ENCODE data around the gene BRICD5. TPM values are rescaled to one million over a fixed set of nuclear protein-coding genes. Genes with fewer than 3 reads are reported as not detected.

Gene BRICD5
- total and polyA plus RNA-seq, 5 donors: 3.4 to 11.0 (median 7.3) TPM

DNA sequence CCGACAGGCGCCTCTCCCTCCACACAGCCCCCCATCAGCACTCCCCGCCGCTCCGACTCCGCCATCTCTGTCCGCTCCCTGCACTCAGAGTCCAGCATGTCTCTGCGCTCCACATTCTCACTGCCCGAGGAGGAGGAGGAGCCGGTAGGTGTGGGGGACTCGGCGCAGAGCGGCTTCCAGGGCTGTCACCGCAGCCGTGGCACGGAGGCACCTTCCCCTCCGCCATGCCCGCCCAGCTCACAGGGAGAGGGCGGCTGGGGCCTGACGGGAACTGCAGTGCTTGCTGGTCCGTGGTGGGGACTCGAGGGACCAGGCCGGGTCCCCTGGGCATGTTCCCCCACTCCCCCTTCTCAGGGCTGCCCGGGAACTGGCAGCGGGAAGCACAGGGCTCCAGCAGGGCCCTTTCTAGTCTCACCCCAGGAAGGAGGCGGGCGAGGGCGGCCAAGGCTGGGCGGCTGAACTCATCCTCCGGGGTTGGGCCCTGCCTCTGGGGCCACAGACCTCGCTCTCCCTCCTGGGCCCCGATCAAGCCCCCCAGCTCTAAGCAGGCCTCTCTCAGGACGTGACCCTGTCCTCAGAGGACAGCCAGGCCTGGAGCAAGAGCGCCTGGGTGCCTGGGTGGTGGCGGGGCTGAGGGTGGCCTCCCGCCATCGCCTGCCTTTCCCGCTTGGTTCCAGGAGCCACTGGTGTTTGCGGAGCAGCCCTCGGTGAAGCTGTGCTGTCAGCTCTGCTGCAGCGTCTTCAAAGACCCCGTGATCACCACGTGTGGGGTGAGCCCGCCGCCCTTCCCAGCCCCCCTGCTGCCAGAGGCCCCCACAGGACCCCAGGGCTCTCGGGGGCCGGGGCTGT, 39.9 kb downstream of the BRICD5 start:
- no peak overlapping the region for H3K4me3 ChIP-seq (ENCODE audit: low read length)
- ATAC-seq (no peak), DNase-seq (no peak)
- WGBS: 84% methylated on average over 47 of the region's 47 CpGs
- H3K27me3 ChIP-seq (ENCODE audit: control insufficient read depth, insufficient read depth): no peaks in the 10 kb centered on the region
- H3K27ac ChIP-seq (ENCODE audit: low read length): no peak overlapping the region
- no peaks in the 10 kb centered on the region for H3K9me3 ChIP-seq (ENCODE audit: control insufficient read depth, low read length)
- intact Hi-C loops (cut with DNase I): no loop called here
- H3K4me1 ChIP-seq (ENCODE audit: control insufficient read depth, insufficient read depth, low read length): no peaks in the 10 kb centered on the region

- ATAC-seq: peak; percentile 23 to 37
Measured at GRCh38 chr16:2170080-2170479, 40.6 kb downstream of the BRICD5 start.

DNA sequence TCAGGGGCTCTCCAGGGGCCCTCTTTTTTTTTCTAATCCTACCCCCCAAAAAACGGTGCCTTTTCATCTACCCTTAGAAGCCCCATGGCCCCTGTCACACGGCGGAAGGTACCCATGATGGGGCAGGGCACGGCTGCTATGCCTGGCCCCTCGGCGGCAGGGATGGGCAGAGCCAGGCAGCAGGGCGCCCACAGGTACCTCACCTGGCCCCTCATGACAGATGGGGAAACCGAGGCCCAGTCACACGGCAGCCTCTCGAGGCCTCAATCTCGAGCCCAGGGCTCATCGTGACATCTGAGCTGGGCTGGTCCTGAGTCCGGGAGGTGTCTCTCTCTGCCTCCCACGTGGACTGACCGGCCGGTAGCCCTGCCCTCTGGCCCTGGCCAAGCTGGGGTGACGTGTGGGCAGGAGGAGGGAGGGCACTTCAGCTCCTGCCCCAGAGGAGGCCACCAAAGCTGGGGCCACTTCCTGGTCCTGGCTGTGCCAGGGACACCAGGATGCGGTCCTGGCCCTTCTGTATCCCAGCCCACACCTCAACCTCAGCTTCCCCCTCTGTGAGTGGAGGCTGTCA, 43.5 kb downstream of the BRICD5 start:
- Histone ChIP-seq H3K4me1 (ENCODE audit: control insufficient read depth, insufficient read depth, low read length) (no peaks in the 10 kb centered on the region), H3K9me3 (ENCODE audit: control insufficient read depth, low read length) (no peaks in the 10 kb centered on the region), H3K27me3 (ENCODE audit: control insufficient read depth, insufficient read depth) (no peaks in the 10 kb centered on the region), H3K27ac (ENCODE audit: low read length) (no peak overlapping the region), H3K4me3 (ENCODE audit: low read length) (no peak overlapping the region)
- DNase-seq (no peak), ATAC-seq (no peak)
- WGBS: 92% methylated on average over 18 of the region's 18 CpGs
- intact Hi-C loops (cut with DNase I): no loop called here

More at GRCh38 chr16:2170080-2170479, 40.6 kb downstream of the BRICD5 start:
- no peaks in the 10 kb centered on the region for H3K9me3 ChIP-seq (ENCODE audit: control insufficient read depth, low read length)
- H3K27ac ChIP-seq (ENCODE audit: low read length): no peak overlapping the region
- DNase-seq: no peak
- WGBS: 75% methylated on average over 18 of the region's 18 CpGs
- intact Hi-C loops (cut with DNase I): no loop called here
- no peaks in the 10 kb centered on the region for H3K27me3 ChIP-seq (ENCODE audit: control insufficient read depth, insufficient read depth)
- no peak overlapping the region for H3K4me3 ChIP-seq (ENCODE audit: low read length)
- H3K4me1 ChIP-seq (ENCODE audit: control insufficient read depth, insufficient read depth, low read length): no peaks in the 10 kb centered on the region

DNA sequence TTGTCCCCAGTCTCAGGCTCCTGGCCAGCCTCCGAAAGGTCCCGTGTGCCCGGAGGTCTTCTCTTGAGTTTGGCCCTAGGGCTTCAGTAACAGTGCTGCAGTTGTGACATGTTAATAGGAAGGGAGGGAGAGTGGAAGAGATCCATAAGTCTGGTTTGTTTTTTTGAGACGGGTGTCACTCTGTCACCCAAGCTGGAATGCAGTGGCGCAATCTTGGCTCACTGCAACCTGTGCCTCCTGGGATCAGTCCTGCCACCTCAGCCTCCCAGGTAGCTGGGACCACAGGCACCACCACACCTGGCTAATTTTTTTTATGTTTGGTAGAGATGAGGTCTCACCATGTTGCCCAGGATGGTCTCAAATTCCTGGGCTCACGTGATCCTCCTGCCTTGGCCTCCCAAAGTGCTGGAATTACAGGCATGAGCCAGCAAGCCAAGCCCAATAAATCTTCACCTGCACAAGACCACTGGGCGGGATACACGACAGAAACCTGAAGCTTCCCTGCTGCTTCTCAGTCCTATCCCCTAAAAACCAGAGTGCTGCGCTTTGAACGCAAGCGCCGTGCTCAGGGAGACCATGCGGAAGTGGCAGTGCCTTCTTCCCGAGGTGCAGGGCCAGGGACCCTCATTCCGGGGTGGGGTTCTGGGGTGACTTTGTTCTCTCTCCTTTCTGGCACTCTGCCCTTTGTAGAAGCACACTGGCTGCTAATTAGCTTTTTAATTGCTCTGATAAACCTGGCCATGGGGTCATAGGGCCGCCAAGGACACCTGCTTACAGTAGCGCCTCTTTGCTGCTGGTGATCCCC, 44.2 kb downstream of the BRICD5 start:
- Histone ChIP-seq H3K27me3 (ENCODE audit: control insufficient read depth, insufficient read depth) (no peaks in the 10 kb centered on the region), H3K27ac (ENCODE audit: low read length) (no peak overlapping the region), H3K4me3 (ENCODE audit: low read length) (no peak overlapping the region), H3K9me3 (ENCODE audit: control insufficient read depth, low read length) (no peaks in the 10 kb centered on the region), H3K4me1 (ENCODE audit: control insufficient read depth, insufficient read depth, low read length) (no peaks in the 10 kb centered on the region)
- no peak for ATAC-seq
- DNase-seq: no peak
- 92% methylated on average over 17 of the region's 17 CpGs for WGBS
- intact Hi-C loops (cut with DNase I): no loop called here

DNA sequence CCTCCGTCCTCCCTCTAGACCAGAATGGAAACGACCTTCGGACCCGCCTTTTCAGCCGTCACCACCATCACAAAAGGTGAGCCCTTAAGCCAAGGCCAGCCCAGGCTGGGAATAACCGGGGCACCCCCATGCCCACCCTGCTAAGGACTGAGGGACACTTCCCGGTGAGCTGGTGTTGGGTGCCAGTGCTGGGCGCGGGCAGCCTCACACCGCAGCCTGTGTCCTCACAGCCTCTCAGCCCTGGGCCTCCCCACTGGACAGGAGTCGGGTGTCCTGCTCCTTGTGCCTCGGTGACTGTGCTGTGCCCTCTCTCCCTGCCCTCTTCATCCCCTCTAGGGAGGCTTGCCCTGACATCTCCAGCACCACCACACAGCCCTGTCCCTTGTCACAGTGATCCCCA, 44.8 kb downstream of the BRICD5 start:
- intact Hi-C loops (cut with DNase I): no loop called here
- DNase-seq (no peak), ATAC-seq (no peak)
- no peak overlapping the region for H3K4me3 ChIP-seq (ENCODE audit: low read length)
- no peaks in the 10 kb centered on the region for H3K9me3 ChIP-seq (ENCODE audit: control insufficient read depth, low read length)
- 93% methylated on average over 12 of the region's 12 CpGs for WGBS
- H3K27me3 ChIP-seq (ENCODE audit: control insufficient read depth, insufficient read depth): no peaks in the 10 kb centered on the region
- no peaks in the 10 kb centered on the region for H3K4me1 ChIP-seq (ENCODE audit: control insufficient read depth, insufficient read depth, low read length)
- H3K27ac ChIP-seq (ENCODE audit: low read length): no peak overlapping the region

DNA sequence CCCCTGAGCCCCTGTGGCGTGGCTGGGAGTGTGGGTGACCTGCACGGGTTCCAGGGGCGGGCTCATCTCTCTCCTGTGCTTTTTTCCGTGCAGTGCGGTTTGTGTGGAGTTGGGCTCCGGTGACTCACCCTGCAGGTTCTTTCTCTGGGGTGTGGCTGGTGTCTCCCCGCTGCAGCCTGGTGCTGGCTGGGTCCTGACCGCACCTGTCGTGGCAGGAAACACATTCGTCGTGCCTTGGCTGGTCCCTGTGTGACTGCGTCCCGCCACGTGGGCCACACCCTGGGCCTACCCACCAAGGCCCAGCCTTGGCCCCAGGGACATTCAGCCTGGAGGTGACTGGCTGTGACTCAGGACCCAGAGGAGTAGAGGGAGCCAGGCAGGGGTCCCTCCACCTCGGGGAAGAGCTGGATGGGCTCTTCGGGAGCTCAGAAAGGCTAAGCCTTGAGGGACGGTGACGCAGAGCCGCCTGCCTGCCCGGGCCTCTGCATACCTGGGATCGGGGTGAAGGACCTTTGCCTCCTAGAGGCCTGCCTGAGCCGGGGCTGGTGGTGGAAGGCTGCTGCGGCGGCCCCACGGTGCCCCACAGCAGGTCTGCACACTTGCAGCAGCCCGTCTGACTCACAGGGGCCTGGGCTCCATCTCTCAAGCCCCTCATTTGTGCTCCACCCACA, 47.3 kb downstream of the BRICD5 start:
- H3K27me3 ChIP-seq (ENCODE audit: control insufficient read depth, insufficient read depth): no peaks in the 10 kb centered on the region
- 96% methylated on average over 26 of the region's 26 CpGs for WGBS
- no peak overlapping the region for H3K27ac ChIP-seq (ENCODE audit: low read length)
- no peak overlapping the region for H3K4me3 ChIP-seq (ENCODE audit: low read length)
- H3K9me3 ChIP-seq (ENCODE audit: control insufficient read depth, low read length): no peaks in the 10 kb centered on the region
- ATAC-seq (no peak), DNase-seq (no peak)
- peaks cover 2% of the 10 kb centered on the region for H3K4me1 ChIP-seq (ENCODE audit: control insufficient read depth, insufficient read depth, low read length)
- intact Hi-C loops (cut with DNase I): no loop called here

DNA sequence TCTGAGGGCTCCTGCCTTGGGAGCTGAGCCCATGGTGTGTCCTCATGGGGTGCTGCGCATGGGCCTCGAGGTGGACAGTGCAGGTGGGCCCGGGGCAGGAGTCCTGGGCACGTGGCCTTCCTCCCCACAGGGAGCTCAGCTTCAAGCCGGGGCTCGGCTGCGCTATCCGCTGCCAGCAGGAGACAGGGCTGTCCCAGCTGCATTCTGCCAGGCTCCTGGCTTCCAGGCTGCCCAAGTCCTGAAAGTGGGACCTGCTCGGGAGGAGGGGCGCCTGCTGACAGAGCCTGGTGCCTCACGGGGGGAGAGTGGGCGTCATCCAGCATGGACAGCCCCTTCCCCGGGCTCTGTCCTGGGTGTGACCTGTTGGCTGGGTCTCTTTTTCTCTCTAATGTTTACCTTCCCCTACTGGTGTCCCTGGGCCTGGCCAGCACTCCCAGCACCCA, 48.0 kb downstream of the BRICD5 start:
- intact Hi-C loops (cut with DNase I): no loop called here
- WGBS: 90% methylated on average over 13 of the region's 13 CpGs

GRCh38 chr16:2161911-2162310, 48.8 kb downstream of the BRICD5 start:
- 93% methylated on average over 10 of the region's 10 CpGs for whole genome bisulfite sequencing
- no peak for ATAC-seq

More for the DNA sequence above, 48.0 kb downstream of the BRICD5 start:
- DNase-seq: peak in 1 of 3 donors; percentile 15
- Histone ChIP-seq H3K9me3 (ENCODE audit: control insufficient read depth, low read length) (no peaks in the 10 kb centered on the region), H3K4me3 (ENCODE audit: low read length) (no peak overlapping the region), H3K27me3 (ENCODE audit: control insufficient read depth, insufficient read depth) (no peaks in the 10 kb centered on the region), H3K27ac (ENCODE audit: low read length) (no peak overlapping the region), H3K4me1 (ENCODE audit: control insufficient read depth, insufficient read depth, low read length) (peaks cover 2% of the 10 kb centered on the region)
- no peak for ATAC-seq

GRCh38 chr16:2160915-2161551, 49.6 kb downstream of the BRICD5 start:
- H3K9me3 ChIP-seq (ENCODE audit: control insufficient read depth, low read length): no peaks in the 10 kb centered on the region
- peak overlapping the region; percentile 32 for H3K27ac ChIP-seq (ENCODE audit: low read length)
- intact Hi-C loops (cut with DNase I): no loop called here
- ATAC-seq (peak; percentile 34 to 39), DNase-seq (peak; percentile 76 to 88 (median 85))
- H3K27me3 ChIP-seq (ENCODE audit: control insufficient read depth, insufficient read depth): no peaks in the 10 kb centered on the region
- H3K4me1 ChIP-seq (ENCODE audit: control insufficient read depth, insufficient read depth, low read length): peaks cover 2% of the 10 kb centered on the region
- H3K4me3 ChIP-seq (ENCODE audit: low read length): no peak overlapping the region
- WGBS: 50% methylated on average over 20 of the region's 20 CpGs

More at GRCh38 chr16:2161911-2162310, 48.8 kb downstream of the BRICD5 start:
- intact Hi-C loops (cut with DNase I): no loop called here
- Histone ChIP-seq H3K27me3 (ENCODE audit: control insufficient read depth, insufficient read depth) (no peaks in the 10 kb centered on the region), H3K27ac (ENCODE audit: low read length) (no peak overlapping the region), H3K9me3 (ENCODE audit: control insufficient read depth, low read length) (no peaks in the 10 kb centered on the region), H3K4me1 (ENCODE audit: control insufficient read depth, insufficient read depth, low read length) (peaks cover 2% of the 10 kb centered on the region), H3K4me3 (ENCODE audit: low read length) (no peak overlapping the region)
- peak in 1 of 3 donors; percentile 23 for DNase-seq
